ENCODE measurements around the gene ASCC2.
"Not testable (repeated sequence)": the region's sequence is repeated elsewhere in the genome, so short reads cannot be mapped to it uniquely, and the experiment has no call there.

The ASCC2 gene

DNA sequence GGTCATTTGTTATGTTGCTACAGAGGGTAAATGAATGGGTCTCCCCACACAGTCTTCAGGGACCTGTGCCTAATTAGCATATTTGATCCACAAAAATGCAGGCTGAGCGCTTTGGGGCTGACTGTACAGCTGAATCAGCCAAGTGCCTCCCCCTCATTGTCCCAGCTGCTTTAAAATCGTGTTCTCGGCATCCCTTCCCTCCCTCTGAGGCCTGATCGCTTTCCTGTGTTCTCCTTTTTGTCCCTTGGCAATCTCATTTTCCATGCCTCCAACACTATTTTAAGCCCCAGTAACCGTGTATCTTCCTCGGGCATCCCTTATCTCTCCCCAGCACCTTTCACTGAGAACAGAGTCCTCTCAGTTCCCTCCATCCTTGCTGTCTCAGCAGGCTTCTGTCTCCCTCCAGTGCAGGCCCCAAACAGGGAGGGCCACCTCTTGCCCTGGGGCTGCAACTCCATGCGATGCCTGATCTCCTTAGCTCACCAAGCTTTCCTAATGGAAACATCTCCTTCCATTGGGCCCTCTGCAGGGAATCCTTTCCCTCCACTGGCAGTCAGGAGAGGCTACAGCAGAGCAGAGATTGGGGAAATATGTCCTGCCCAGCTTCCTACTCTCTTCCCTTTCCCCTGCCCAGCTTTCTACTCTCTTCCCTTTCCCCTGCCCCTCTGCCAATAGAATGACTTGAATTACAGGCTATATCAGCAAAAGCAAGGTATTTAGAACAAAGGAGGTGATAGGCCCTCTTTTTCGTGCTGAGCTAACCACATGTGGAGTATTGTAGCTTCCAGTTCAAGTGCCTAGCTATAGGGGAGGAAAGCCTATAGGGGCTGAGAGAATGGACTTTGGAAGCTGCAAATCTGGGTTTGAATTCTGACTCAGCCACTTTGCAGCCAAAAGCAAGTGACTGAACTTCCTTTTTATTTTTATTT is 57.1 kb downstream of the ASCC2 start:
- no peak for DNase-seq

DNA sequence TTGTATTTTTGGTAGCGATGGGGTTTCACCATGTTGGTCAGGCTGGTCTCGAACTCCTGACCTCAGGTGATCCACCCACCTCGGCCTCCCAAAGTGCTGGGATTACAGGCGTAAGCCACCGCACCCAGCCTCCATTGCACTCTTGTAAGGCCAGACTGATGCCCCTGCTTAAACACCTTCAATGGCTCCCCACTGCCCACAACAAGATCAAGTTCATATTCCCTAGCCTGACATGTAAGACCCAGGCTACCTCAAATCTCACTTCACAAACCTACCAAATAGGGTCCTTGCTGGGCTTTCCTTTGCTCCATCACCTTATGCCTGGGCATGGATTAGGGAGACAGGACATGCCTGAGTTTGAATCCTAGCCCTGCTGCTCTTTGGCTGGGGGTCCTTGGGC is 57.9 kb downstream of the ASCC2 start:
- no peak for DNase-seq

DNA sequence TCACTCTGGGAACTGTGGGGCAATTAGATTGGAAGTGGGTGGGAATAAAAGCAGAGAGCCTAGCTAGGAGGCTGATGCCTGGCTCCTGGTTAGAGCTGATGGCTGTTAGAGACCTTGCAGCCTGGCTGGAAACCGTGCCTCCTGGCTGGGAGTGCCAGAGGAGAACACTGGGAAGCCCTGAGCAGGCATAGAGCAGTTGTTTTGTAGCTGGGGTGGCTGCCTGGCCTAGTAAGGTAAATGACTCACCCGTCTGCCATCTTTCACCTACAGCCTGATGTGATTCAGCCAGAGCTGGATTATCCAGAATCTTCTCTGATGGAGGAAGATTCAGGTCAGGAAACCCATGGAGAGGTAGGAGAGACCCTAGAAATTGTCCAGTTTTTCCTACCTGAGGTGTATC is 64.8 kb downstream of the ASCC2 start:
- DNase-seq: no peak

DNA sequence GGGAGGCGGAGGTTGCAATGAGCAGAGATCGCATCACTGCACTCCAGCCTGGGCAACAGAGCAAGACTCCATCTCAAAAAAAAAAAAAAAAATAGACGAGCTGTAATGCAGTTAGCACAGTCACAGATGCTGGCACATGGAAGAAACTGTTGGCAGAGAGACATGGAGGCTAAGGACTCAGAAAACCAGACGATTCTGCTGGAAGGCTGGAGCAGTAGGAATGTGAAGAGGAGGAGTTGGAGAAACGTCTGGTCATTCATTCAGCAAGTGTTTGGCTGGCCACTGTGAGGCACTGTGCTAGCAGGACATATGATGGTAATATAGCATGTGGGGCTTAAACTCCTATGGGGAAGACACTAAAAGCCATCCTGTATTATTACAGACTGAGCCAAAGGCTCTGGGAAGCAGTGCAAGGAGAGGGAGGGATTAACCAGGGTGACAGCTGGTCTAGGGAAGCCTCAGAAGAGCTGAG is 65.9 kb downstream of the ASCC2 start:
- DNase-seq: no peak

DNA sequence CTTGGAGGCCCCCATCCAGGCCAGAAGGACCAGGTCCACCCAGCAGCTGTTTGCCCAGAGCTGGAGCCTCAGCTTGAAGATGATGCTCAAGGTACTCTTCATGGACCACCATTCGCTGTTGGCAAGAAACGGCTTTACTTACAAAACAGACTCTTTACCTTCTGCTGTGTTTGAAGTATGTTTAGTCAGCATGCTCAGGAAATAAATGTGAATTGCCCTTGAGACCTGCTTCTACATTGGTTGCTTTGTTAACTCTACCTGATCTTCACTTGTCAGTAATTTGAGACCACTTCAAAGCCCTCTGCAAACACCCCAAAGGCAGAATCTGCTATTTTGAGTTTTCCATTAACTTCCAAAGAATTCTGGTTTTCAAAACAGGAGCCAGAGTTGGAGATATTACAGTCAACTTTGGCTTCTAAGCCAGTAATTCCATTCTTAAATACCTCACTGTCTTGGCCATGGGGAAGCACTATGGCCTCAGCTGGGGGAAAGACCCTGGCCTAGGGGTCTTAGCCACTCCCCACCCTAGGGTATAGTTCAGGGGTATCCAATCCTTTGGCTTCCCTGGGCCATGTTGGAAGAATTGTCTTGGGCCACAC is 68.3 kb downstream of the ASCC2 start:
- no peak for DNase-seq

DNA sequence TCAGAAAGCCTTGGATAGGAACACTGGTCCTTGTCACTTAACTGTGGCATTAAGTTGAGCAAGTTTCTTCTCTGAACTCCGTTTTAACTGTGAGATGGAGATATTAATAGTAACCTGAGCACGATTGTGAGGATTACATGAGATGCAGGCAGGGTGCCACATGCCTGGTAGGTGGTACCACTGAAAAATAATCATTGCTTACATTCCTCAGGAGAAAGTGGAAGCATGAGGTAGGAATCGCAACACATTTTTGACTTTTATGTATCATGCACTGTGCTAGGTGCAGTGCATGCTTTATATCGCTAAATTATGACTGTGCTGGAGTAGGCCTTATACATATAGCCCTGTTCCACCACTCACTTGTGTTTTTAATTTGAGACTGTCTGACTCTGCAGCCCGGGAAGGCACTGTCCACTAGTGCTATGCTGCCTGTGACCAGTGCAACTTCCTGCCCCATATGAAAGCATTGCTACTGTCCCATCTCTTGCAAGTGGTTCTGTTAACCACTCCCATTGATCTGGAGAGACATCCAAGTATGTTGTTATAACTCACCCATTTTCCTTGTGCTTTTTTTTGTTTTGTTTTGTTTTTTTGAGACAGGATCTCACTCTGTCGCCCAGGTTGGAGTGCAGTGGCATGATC is 69.9 kb downstream of the ASCC2 start:
- DNase-seq: no peak

DNA sequence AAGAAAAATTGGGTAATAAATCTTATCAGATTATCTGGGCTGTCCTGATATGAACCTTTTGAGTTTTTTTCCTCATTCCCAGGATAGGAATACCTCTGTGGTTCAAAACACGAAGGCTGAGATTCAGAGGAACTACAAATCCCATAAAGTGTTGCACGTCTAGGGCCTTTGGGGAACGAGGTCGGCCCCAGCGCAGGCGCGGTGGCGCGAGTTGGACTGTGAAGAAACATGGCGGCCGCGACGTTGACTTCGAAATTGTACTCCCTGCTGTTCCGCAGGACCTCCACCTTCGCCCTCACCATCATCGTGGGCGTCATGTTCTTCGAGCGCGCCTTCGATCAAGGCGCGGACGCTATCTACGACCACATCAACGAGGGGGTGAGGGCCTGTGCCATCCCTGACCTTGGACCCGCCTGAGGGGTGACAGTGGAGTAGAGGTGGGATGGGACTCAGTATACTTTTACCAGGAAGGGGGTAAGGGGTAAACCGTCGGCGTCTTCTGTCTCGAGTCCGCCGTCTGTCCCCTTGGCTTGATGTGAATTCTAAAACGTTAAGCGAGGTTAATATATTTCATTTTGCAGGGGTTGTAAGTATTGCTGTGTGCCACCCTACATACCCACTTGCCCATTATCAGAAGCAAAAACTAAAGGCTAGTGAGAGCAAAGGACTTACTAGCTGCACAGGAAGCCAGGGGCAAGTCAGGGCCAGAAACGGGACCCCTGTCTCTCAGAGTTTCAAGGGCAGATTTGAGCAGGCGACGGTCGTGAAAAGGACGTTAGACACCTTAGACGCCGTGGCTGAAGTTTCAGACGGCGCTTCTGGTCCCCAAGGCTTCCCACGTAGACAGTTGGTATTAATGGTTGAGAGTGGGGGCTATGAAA is 70.7 kb downstream of the ASCC2 start, which contains the start of gene UQCR10:
TSS of gene UQCR10 (plus strand) at position 199 of the 881 bp plus-strand sequence. CDS start at position 229, 30 bp downstream.
- DNase-seq: peak; percentile 86

DNA sequence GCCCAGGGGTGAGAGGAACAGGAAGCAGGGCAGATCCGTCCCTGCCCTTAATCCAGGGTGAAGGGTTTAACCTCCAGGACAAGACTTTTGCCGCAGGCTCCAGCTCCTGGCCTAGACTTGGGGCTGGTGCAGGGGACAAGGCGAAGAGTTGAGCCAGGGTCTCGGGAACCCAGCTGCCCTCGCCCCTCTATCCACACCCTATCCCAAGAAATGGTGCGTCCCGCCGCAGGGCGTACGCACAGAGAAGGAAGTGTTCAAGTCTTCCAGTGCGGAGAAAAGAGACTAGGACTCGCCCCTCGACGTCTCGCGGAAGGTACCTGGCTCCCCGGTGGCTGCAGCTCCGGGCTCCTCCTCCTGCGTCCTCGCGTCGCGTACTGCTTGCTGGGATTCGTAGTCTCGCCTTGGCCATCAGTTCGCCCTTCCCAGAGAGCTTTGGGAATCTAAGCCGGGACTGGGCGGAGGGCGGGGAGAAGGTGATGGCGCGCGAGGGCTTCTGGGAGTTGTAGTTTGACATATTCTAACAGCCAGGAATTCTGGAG is 71.4 kb downstream of the ASCC2 start, which contains the start of gene ZMAT5:
TSS of gene ZMAT5 (minus strand) at position 376 of the 539 bp plus-strand sequence. CDS start 18,463 bp downstream, outside the sequence.
- peak; percentile 95 for DNase-seq

DNA sequence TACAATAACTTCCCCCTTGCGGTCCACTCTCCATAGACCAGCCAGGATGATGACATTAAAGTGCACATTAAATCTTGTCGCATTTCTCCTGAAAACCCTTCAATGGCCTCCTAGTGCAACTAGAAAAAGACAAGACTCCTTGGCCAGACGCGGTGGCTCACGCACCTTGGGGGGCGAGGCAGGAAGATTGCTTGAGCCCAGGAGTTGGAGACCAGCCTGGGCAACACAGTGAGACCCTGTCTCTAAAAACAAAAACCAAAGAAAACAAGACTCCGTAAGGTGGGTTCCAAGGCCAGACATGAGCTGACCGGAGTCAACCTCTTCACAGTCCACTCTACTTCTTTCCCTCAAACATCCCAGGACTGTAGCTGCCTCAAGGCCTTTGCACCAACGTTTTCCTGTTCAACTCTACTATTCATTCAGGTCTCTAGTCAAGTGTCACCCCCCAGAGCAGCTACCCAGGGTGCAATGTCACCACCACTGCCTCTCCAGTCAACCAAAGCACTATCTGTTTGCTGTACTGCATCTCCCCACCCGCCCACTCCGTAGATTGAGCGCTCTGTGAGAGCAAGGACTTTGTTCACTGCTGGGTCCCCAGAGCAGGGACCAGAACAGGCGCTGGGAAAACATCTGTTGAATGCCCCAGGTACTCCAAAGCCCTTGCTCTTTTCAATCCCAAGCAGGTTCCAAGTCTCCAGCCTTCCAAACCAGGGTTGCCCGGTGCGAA is 72.0 kb downstream of the ASCC2 start:
- DNase-seq: peak; percentile 36

DNA sequence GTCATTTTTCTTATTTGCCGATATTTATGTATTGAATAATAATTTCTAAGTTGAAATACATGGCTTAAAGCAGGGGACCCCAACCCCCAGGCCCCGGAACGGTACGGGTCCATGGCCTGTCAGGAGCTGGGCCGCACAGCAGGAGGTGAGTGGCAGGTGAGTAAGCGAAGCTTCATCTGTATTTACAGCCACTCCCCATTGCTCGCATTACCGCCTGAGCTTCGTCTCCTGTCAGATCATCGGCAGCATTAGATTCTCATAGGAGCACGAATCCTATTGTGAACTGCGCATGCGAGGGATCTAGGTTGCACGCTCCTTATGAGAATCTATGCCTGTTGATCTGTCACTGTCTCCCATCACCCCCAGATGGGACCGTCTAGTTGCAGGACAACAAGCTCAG is 75.8 kb downstream of the ASCC2 start:
- peak; percentile 85 for DNase-seq

DNA sequence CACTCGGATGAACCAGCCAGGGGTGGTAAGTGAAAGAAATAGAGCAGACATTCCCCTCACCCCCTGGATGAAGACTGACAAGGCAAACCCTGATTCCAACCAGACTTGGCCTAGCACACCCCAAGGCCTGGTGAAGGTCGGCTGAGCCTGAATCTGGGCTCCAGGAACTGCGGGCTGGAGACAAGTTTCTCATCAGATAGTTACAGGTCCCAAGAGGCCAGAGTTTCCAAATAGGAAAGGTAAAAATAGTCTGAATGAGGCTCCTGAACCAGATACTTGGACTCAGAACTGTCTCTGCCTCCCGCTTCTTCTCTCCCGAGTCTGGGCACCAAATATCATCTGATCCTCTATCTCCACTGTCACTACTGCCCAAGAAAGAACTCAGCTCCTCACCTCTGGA is 79.1 kb downstream of the ASCC2 start:
- DNase-seq: no peak

DNA sequence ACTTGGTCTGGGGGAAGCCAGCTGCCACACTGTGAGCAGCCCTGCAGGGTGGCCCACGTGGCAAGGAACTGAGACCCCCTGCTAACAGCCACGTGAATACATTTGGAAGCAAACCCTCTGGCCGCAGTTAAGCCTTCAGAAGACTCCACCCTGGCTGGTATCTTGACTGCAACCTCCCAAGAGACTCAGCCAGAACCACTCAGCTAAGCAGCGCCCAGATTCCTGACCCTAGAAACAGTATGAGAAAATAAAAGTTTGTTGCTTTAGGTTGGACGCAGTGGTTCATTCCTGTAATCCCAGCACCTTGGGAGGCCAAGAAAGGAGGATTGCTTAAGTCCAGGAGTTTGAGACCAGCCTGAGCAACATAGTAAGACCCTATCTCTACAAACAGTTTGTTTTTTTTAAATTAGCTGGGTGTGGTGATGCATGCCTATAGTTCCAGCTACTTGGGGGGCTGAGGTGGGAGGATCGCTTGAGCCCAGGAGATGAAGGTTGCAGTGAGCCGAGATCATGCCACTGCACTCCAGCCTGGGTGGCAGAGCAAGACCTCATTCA is 79.9 kb downstream of the ASCC2 start:
- no peak for DNase-seq

DNA sequence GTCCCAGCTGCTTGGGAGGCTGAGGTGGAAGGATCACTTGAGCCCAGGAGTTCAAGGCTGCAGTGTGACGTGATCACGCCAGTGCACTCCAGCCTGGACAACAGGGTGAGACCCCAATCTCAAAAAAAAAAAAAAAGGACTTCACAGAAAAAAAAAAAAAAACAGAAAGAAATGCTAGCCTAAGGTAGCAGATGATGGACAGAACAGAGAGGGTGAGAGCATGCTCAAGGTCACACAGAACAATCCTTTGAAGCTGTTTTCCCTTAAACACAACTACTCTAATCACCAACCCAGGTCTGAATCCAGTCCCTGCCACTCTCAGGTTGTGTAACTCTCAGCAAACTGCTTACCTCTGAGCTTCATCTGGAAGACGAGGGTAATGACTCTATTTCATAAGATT is 81.0 kb downstream of the ASCC2 start:
- no peak for DNase-seq

DNA sequence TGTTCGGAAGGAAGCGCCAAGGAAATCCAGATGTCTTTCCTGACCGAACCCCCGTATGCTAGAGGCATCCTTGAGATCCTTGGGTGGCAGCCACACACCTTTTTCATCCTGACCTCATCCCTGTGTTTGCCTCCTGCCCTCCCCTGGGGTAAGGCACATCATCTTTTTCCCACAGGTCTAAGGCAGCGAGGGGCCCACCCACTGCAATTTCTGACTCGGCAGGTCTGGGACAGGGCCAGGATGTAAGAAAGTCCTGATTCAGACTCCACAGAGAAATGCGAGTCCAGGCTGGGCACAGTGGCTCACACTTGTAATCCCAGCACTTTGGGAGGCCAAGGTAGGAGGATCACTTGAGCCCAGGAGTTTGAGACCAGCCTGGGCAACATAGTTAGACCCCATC is 81.7 kb downstream of the ASCC2 start:
- DNase-seq: peak; percentile 33

DNA sequence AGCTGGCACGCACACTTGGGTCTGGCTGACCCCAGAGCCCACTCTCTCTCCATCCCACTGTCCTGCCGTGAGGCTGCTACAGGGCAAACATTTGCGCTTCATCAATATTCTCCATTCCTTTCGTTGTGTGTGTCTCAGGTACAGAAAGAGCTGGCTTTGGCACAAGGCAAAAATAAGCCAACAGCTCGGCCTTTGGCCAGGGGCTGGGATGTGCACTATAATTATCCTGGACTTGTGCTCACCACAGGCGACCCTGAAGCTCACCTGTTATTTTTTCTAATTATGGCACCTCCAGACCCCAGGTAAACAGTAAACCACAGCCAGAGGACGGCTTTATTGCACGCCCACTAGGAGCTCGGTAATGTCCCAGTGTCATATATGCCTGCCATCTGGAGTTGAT is 82.2 kb downstream of the ASCC2 start:
- peak; percentile 60 for DNase-seq

DNA sequence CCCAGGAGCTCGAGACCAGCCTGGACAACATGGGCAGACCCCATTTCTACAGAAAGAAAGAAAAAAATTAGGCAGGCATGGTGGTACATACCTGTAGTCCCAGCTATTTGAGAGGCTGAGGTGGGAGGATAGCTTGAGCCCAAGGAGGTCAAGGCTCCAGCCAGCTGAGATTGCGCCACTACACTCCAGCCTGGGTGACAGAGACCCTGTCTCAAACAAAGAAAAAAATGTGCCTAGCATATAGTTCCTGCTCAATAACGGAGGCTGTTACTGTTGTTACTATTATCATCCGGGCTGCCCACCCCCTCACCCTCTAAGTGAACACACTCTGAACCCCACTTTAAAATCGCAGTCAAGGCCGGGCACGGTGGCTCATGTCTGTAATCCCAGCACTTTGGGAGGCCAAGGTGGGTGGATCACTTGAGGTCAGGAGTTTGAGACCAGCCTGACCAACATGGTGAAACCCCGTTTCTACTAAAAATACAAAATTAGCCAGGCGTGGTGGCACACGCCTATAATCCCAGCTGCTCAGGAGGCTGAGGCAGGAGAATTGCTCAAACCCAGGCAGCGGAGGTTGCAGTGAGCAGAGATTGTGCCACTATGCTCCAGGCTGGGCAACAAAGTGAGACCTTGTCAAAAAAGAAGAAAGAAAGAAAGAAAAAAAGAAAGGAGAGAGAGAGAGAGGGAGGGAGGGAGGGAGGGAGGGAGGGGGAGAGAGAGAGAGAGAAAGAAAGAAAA is 83.2 kb downstream of the ASCC2 start:
- not testable (repeated sequence) for DNase-seq

DNA sequence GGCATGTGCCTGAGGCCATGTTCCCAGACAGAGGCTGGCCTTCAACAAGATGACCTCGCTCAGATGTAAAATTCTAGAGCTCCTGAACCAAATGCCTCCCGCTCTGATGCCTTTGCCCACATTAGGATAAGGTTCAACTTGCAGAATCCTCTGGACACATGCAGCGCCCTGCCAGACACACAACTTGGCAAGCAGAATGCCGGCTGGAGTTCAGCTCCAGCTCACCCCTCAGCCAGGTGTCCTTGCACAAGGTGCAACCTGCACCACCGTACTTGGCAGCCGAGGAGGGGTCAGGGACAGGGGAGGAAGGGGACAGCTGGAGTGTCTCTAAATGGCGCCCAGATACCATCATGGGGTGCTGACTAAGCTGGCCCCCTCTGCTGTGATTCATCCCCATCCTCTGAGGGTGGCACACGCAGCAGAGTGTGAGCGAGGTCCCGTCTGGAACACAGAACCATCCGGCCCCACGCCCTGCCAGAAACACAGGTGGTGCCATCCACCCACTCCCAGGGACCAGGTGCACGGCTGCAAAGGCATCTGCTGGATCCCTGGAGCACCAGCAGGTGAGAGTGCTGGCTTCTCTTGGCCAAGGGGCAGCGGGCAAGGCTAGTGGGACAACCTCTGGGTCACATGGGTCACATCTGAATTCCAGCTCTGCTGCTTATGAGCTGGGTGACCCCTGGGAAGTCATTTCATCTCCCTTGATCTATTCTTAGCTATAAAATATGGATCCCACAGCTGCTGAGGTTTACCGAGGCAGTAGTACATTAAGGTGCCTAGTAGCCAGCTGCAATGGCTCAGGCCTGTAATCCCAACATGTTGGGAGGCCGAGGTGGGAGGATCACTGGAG is 84.0 kb downstream of the ASCC2 start:
- DNase-seq: no peak

DNA sequence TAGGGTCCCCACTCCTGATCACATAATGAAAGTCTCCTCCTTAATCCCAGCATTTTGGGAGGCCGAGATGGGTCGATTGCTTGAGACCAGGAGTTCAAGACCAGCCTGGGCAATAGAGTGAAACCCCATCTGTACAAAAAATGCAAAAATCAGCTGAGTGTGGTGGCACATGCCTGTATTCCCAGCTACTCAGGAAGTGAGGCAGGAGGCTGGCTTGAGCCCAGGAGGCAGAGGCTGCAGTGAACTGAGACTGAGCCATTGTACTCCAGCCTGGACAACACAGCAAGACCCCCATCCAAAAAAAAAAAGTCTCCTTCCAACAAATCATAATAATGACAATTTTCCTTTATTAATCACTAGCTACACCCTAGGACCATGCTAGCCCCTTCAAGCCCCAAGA is 86.4 kb downstream of the ASCC2 start:
- no peak for DNase-seq
